ENCODE measurements around the gene ARMH2.
"Not testable (repeated sequence)": the region's sequence is repeated elsewhere in the genome, so short reads cannot be mapped to it uniquely, and the experiment has no call there.

The ARMH2 gene

DNA sequence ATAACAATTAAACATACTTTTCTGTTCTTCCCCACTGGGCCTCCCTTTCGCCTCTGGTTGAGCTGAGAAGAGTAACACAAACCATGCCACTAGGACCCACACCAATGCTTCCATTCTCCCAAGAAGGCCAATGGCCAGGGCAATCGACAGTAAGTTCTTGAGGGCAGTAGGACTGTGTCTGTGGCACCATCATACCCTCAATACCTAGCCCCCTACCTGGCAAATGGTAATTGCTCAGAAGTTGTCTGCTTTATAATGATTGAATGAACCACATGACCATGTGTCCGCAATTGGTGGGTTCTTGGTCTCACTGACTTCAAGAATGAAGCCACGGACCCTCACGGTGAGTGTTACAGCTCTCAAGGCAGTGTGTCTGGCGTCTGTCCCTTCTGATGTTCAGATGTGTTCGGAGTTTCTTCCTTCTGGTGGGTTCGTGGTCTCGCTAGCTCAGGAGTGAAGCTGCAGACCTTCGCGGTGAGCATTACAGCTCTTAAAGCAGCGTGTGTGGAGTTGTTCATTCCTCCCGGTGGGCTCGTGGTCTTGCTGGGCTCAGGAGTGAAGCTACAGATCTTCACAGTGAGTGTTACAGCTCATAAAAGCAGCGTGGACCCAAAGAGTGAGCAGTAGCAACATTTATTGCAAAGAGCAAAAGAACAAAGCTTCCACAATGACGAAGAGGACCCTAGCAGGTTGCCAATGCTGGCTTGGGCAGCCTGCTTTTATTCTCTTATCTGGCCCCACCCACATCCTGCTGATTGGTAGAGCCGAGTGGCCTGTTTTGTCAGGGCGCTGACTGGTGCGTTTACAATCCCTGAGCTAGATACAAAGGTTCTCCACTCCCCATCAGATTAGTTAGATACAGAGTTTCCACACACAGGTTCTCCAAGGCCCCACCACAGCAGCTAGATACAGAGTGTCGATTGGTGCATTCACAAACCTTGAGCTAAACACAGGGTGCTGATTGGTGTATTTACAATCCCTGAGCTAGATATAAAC lies 33.6 kb downstream of the ARMH2 start:
- not testable (repeated sequence) for DNase-seq (ENCODE audit: low spot score)

DNA sequence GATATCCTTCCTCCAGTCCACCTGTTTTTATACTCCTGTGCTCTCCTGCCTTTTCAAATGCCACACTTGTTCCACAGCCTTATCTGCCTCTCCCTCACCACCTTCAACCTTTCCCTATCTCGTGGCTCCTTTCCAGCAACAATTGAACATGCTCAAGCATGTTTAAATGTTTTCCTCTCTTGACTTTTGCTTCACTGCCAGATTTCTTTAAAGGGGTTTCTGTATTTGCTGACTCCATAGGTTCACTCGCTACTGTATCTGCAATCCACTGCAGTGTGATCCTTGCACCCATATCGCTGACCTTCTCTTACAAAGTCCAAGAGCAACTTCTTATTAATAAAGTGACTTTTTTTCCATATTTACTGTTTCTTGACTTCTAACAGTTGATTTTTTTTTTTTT lies 35.1 kb downstream of the ARMH2 start:
- DNase-seq (ENCODE audit: low spot score) = no peak

DNA sequence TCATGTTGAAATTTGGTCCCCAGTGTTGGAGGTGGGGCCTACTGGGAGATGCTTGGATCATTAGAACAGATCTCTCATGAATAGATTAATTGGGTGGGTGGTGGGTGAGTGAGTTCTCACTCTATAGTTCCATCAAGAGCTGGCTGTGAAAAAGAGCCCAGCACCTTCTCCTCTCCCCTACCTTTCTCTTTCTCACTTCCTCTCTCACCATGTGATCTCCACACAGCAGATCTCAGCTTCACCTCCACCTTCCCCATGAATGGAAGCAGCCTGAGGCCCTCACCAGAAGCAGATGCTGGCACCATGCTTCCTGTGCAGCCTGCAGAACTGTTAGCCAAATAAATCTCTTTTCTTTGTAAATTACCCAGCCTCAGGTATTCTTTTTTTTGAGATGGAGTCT lies 36.9 kb downstream of the ARMH2 start:
- no peak for DNase-seq (ENCODE audit: low spot score)

DNA sequence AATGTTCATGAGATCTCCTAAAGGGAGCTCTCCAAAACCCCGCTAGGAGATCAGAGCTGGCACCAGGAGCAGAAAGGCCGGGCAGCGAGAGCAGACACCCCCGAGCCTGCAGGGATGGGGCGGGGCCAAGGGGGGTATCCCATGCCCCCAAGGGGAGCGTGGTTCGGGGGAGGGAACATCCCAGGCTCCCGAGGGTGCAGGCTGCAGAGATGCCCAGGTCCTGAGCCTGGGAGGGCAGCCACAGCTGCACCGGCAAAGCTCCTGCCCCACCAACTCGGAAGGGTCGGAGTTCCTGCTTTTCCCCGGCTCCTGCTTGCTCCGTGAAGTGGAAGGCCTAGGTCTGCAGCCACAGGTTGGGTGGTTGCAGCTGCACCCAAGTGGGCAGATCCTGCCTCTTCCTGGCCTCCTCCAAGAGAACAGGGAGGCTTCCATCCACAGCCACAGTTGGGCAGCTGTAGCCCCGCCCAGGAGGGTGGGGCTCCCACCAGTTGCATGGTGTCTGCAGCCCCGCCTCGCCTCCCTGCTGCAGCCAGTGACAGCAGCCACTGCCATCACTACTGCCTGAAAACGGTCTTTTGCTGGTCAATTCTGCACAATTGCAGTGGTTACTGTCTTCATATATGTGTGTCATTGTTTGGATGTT lies 37.4 kb downstream of the ARMH2 start:
- no peak for DNase-seq (ENCODE audit: low spot score)

DNA sequence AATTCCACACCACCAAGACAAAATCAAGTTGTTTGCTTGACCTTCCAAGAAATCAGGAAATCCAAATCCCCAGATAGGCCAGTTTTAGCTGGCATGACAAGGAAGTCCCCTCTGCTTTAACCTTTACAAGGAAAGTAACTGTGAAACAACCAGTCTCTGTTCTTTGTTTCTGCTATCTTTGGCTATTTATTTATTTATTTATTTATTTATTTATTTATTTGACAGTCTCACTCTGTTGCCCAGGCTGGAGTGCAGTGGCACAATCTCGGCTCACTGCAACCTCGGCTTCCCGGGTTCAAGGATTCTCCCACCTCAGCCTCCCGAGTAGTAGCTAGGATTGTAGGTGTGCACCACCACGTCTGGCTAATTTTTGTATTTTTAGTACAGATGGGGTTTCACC lies 38.5 kb downstream of the ARMH2 start:
- no peak for DNase-seq (ENCODE audit: low spot score)

DNA sequence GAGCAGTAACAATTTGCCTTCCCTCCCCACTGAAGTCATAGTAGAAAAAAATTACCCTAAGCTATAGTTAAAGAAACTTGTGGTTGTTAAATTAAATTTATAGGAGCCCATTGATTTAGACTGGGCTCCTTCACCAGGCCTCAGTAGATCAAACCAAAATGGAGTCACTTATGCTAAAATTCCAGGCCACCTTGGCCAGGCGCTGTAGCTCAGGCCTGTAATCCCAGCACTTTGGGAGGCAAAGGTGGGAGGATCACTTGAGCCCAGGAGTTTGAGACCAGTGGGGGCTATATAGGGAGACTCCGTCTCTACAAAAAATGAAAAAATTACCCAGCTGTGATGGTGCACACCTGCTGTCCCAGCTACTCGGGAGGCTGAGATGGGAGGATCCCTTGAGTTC lies 39.0 kb downstream of the ARMH2 start:
- no peak for DNase-seq (ENCODE audit: low spot score)

DNA sequence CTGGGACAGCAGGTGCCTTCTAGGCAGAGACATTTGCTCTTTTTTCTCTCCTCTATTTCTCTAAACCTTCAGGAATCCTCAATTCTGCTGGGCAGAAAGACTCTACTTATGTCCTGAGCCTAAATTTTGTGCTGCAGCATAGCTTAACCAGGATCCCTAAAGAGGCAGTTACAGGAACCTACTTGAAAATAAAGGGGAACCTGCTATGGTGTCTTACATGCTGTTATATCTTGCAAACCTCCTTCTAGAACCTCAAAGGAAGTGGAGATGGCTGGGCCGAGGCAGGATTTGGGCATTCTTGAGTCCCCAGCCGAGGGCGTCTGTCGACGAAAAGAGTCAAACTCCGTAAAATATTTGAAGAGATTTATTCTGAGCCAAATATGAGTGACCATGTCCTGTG lies 41.1 kb downstream of the ARMH2 start:
- DNase-seq (ENCODE audit: low spot score) = no peak

DNA sequence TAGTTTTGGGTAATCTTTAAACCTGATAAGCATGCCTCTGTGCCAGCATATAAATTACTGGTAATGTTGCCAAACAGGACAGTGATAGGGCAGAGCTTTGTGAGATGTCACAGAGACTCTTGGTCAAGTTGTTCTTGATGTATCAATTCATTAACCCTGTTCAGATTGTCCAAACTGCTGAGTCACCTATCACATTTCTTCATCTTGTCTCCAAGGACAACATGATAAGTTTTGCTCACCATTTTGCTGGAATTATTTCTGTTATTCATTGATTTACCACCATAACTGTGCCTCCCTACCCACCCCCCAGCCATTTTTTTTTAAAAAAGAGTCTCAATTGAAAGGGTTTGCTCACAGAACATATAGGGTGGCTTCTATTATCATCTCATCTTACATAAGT lies 43.4 kb downstream of the ARMH2 start:
- DNase-seq (ENCODE audit: low spot score) = no peak

DNA sequence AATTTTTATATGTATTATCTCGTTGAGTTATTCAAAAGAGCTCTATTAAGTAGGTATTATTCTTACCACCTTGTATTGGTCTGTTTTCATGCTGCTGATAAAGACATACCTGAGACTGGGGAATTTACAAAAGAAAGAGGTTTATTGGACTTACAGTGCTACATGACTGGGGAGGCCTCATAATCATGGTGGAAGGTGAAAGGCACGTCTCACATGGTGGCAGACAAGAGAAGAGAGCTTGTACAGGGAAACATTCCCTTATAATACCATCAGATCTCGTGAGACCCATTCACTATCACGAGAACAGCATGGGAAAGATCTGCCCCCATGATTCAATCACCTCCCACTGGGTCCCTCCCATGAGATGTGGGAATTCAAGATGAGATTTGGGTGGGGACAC lies 44.3 kb downstream of the ARMH2 start:
- not testable (repeated sequence) for DNase-seq (ENCODE audit: low spot score)

DNA sequence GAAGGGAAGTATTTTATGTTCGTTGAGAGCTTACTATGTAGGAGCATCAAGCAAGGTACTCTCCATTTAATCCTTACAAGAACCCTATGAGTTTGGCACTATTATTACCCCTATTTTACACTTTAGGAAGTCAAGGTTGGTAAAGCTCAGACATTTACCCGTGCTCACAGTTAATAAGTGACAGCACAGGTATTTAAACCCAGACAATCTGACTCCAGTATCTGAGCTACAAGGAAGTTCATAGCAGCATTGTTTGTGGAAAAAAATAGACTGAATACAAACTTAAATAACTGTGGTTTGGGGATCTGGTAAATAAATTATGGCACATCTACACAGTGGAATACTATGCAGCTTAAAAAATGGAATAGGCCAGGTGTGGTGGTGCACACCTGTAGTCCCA lies 45.2 kb downstream of the ARMH2 start:
- DNase-seq (ENCODE audit: low spot score) = no peak

DNA sequence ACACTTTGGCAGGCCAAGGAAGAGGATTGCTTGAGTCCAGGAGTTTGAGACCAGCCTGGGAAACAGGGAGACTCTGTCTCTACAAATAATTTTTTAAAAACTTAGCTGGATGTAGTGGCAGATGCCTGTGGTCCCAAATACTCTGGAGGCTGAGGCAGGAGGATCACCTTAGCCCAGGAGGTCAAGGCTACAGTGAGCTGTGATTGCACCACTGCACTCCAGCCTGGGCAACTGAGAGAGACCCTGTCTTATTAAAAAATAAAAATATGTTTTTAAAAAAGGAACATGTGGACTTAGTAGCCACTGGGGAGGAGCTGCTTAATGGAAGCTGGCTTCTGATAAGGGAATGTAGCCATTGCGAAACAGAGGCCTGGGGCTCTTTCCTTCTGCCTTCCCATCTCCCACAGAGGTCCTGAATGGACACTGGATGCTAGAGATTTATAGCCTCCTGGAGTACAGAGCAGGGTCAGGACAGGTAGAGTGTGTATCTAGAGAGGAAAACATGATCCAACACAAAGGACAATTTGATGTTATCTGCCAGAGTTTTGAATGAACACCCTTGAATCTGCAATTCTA lies 45.7 kb downstream of the ARMH2 start:
- DNase-seq (ENCODE audit: low spot score) = no peak

DNA sequence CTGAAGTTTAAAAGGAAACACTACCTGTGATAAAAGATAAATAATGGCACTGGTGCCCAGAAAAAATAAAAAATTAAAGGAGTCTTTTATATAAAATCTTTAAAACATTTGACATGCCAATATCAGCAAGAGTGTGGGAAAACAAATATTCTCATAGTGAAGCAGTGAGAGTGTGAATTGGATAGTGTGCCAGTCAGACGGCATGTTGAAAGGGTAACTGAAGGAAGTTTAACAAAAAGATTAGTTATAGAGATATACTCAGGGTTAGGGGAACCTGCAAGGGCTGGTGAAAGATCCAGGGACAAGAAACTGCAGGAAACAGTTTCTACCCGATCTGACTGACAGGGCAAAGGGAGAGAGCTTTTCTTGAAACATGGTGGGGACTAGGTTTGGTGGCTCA lies 46.2 kb downstream of the ARMH2 start:
- no peak for DNase-seq (ENCODE audit: low spot score)

DNA sequence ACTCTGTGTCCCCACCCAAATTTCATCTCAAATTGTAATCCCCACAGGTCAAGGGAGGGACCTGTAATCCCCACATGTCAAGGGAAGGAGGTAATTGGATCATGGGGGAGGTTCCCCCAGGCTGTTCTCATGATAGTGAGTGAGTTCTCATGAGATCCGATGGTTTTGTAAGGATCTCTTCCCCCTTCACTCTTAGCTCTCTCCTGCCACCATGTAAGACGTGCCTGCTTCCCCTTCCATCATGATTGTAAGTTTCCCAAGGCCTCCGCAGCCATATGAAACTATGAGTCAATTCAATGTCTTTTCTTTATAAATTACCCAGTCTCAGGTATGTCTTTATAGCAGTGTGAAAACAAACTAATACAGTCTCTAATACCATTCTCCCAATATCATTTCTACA lies 47.8 kb downstream of the ARMH2 start:
- DNase-seq (ENCODE audit: low spot score) = not testable (repeated sequence)

DNA sequence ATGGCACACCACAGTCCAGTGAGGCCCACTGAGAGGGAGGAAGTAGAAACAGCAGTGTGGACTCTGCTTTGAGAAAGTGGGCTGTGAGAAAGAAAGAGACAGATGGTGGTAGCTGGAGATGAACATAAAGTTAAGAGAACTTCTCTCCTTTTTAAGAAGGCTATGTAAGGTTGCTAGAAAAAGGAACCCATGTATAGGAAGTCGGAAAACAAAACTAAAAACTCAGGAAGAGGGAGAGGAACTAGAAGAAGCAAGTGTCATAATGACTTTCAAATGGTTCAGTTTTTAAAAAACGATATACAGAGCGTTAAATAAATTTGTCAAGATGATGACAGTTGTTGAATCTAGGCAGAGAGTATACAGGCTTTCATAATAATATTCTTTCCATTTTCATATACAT lies 49.4 kb downstream of the ARMH2 start:
- no peak for DNase-seq (ENCODE audit: low spot score)

All from CD4-positive, alpha-beta T cell treated with Interleukin-2 at 100 ng/mL for 4 hours (primary cell).